ENCODE results near the gene ZNF808.

DNA sequence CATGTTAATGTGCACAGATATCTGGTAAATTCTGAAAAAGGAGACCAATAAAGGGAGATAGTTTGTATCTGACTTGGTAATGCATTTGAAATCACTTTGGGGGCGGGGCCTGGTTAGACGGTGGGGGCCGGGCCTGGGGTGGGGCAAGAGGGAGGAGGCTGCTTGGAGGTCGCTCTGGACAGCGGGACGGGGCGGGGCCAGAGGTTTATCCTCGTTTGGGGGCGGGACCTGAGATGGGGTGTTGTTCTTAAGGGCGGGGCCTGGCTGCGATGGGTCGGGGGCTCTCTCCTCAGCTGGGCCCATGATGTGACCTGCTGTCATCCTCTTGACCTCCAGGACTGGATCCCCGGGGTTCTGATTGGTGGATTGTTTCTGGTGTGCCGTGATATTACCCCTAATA is 4.9 kb upstream of the ZNF808 start:
- TF ChIP-seq, protein P1, sequence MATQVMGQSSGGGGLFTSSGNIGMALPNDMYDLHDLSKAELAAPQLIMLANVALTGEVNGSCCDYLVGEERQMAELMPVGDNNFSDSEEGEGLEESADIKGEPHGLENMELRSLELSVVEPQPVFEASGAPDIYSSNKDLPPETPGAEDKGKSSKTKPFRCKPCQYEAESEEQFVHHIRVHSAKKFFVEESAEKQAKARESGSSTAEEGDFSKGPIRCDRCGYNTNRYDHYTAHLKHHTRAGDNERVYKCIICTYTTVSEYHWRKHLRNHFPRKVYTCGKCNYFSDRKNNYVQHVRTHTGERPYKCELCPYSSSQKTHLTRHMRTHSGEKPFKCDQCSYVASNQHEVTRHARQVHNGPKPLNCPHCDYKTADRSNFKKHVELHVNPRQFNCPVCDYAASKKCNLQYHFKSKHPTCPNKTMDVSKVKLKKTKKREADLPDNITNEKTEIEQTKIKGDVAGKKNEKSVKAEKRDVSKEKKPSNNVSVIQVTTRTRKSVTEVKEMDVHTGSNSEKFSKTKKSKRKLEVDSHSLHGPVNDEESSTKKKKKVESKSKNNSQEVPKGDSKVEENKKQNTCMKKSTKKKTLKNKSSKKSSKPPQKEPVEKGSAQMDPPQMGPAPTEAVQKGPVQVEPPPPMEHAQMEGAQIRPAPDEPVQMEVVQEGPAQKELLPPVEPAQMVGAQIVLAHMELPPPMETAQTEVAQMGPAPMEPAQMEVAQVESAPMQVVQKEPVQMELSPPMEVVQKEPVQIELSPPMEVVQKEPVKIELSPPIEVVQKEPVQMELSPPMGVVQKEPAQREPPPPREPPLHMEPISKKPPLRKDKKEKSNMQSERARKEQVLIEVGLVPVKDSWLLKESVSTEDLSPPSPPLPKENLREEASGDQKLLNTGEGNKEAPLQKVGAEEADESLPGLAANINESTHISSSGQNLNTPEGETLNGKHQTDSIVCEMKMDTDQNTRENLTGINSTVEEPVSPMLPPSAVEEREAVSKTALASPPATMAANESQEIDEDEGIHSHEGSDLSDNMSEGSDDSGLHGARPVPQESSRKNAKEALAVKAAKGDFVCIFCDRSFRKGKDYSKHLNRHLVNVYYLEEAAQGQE (tag by site-specific recombination; IDR thresholded peaks at IDR 0.05), result no peak
- TF ChIP-seq ZEB2 (tag by site-specific recombination; IDR thresholded peaks at IDR 0.05) (no peak), ZBTB1 (tag by site-specific recombination; IDR thresholded peaks at IDR 0.05) (no peak), SP2 (tag by site-specific recombination; IDR thresholded peaks at IDR 0.05) (no peak), ZNF776 (tag by site-specific recombination; IDR thresholded peaks at IDR 0.05; ENCODE audit: borderline replicate concordance) (no peak), ZBTB26 (tag by site-specific recombination; optimal IDR thresholded peaks at IDR 0.05) (no peak), YY1 (tag by site-specific recombination; IDR thresholded peaks at IDR 0.05) (no peak), ZBTB8A (tag by site-specific recombination; IDR thresholded peaks at IDR 0.05) (no peak), CTCF (tag by site-specific recombination; IDR thresholded peaks at IDR 0.05) (no peak), ZSCAN18 (tag by site-specific recombination; IDR thresholded peaks at IDR 0.05) (no peak), ZNF394 (tag by site-specific recombination; IDR thresholded peaks at IDR 0.05; ENCODE audit: borderline replicate concordance) (no peak), ZNF654 (tag by site-specific recombination; IDR thresholded peaks at IDR 0.05; ENCODE audit: low read depth) (no peak), ZNF785 (tag by site-specific recombination; IDR thresholded peaks at IDR 0.05) (no peak), TRIM28 (IDR thresholded peaks at IDR 0.05; ENCODE audit: borderline replicate concordance, low read length) (no peak)

Data from HEK293 (cell line).